ENCODE measurements around the gene RHOG.
A peak's percentile ranks its signal among the peaks of the same experiment; 100 is the strongest.
"Not testable (repeated sequence)": the region's sequence is repeated elsewhere in the genome, so short reads cannot be mapped to it uniquely, and the experiment has no call there.

Gene RHOG

GRCh38 chr11:3820971-3821370 is 19.8 kb downstream of the RHOG start:
- no peak overlapping the region for H3K4me3 ChIP-seq (ENCODE audit: low read length)
- H3K9ac ChIP-seq (ENCODE audit: low read length), result no peak overlapping the region
- H3K27me3 ChIP-seq (ENCODE audit: control insufficient read depth, insufficient read depth, low read length), result no peaks in the 10 kb centered on the region
- H3K36me3 ChIP-seq (ENCODE audit: control insufficient read depth, low read depth, low read length), result no peaks in the 10 kb centered on the region
- peaks cover 9% of the 10 kb centered on the region for H3K4me1 ChIP-seq (ENCODE audit: control insufficient read depth, low read depth, low read length)
- no peak overlapping the region for H3K27ac ChIP-seq (ENCODE audit: low read length)
- no peaks in the 10 kb centered on the region for H3K9me3 ChIP-seq (ENCODE audit: control insufficient read depth, low read depth, low read length)

GRCh38 chr11:3817181-3817800 is 23.5 kb downstream of the RHOG start:
- Histone ChIP-seq H3K27ac (ENCODE audit: low read length) (no peak overlapping the region), H3K27me3 (ENCODE audit: control insufficient read depth, insufficient read depth, low read length) (no peaks in the 10 kb centered on the region)

DNA sequence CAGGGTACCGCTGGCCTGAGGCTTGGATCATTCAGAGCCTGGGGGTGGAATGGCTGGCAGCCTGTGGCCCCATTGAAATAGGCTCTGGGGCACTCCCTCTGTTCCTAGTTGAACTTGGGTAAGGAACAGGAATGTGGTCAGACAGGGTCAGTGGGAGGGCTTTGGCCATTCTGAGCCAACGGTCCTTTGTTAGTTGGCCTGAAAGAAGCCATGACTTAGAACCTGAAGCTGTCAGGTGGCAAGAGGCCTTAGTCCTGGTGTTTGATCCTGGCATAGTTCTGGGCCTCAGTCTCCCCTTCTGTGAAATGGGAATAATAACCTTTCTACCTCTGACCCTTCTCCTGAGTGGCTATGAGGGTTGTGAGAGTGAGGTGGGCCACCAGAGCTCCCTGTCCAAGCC is 24.1 kb downstream of the RHOG start:
- H3K27me3 ChIP-seq (ENCODE audit: control insufficient read depth, insufficient read depth, low read length), result no peaks in the 10 kb centered on the region
- H3K9ac ChIP-seq (ENCODE audit: low read length), result no peak overlapping the region
- H3K36me3 ChIP-seq (ENCODE audit: control insufficient read depth, low read depth, low read length), result no peaks in the 10 kb centered on the region
- no peak overlapping the region for H3K4me3 ChIP-seq (ENCODE audit: low read length)
- no peaks in the 10 kb centered on the region for H3K9me3 ChIP-seq (ENCODE audit: control insufficient read depth, low read depth, low read length)
- no peak overlapping the region for H3K27ac ChIP-seq (ENCODE audit: low read length)
- no peaks in the 10 kb centered on the region for H3K4me1 ChIP-seq (ENCODE audit: control insufficient read depth, low read depth, low read length)

More at GRCh38 chr11:3817181-3817800, 23.5 kb downstream of the RHOG start:
- Histone ChIP-seq H3K9me3 (ENCODE audit: control insufficient read depth, low read depth, low read length) (no peaks in the 10 kb centered on the region), H3K9ac (ENCODE audit: low read length) (no peak overlapping the region), H3K4me3 (ENCODE audit: low read length) (no peak overlapping the region), H3K4me1 (ENCODE audit: control insufficient read depth, low read depth, low read length) (no peaks in the 10 kb centered on the region), H3K36me3 (ENCODE audit: control insufficient read depth, low read depth, low read length) (no peaks in the 10 kb centered on the region)

GRCh38 chr11:3815845-3816244 is 24.9 kb downstream of the RHOG start:
- Histone ChIP-seq H3K36me3 (ENCODE audit: control insufficient read depth, low read depth, low read length) (no peaks in the 10 kb centered on the region), H3K27ac (ENCODE audit: low read length) (no peak overlapping the region), H3K4me1 (ENCODE audit: control insufficient read depth, low read depth, low read length) (no peaks in the 10 kb centered on the region)

DNA sequence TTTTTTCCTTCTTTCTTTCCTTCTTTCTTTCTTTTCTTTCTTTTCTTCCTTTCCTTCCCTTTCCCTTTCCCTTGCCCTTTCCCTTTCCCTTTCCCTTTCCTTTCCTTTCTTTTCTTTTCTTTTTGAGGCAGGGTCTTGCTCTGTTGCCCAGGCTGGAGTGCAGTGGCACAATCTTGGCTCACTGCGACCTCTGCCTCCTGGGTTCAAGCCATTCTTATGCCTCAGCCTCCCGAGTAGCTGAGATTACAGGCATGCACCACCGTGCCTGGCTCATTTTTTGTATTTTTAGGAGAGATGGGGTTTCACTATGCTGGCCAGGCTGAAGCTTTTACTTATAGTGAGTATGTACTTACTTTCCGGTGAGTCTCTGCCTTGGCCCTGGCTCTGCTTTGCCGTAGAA is 25.9 kb downstream of the RHOG start:
- not testable (repeated sequence) for H3K36me3 ChIP-seq (ENCODE audit: control insufficient read depth, low read depth, low read length); H3K4me3 ChIP-seq (ENCODE audit: low read length); H3K27ac ChIP-seq (ENCODE audit: low read length); H3K9me3 ChIP-seq (ENCODE audit: control insufficient read depth, low read depth, low read length); H3K9ac ChIP-seq (ENCODE audit: low read length); H3K4me1 ChIP-seq (ENCODE audit: control insufficient read depth, low read depth, low read length); H3K27me3 ChIP-seq (ENCODE audit: control insufficient read depth, insufficient read depth, low read length)

More at GRCh38 chr11:3815845-3816244, 24.9 kb downstream of the RHOG start:
- H3K4me3 ChIP-seq (ENCODE audit: low read length), result no peak overlapping the region
- H3K9me3 ChIP-seq (ENCODE audit: control insufficient read depth, low read depth, low read length), result no peaks in the 10 kb centered on the region
- no peak overlapping the region for H3K9ac ChIP-seq (ENCODE audit: low read length)
- no peaks in the 10 kb centered on the region for H3K27me3 ChIP-seq (ENCODE audit: control insufficient read depth, insufficient read depth, low read length)

DNA sequence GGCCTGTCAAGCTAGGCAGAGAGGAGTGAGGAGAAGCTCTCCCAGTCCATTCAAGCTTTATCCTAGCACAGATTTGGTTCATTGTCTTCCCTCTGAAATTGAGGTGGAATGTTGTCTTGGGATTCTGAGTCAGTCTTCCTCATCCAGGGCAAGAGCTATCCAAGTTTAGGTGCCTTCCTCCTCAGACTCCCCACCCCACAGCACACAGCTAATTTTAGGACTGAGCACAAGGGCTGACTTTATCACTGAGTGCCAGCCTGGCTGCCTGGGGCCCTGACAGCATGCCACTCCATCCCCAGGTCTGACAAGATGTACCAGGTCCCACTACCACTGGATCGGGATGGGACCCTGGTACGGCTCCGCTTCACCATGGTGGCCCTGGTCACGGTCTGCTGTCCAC is 29.8 kb downstream of the RHOG start:
- H3K4me3 ChIP-seq (ENCODE audit: low read length), result no peak overlapping the region
- H3K36me3 ChIP-seq (ENCODE audit: control insufficient read depth, low read depth, low read length), result no peaks in the 10 kb centered on the region
- peaks cover 8% of the 10 kb centered on the region for H3K4me1 ChIP-seq (ENCODE audit: control insufficient read depth, low read depth, low read length)
- H3K9ac ChIP-seq (ENCODE audit: low read length), result no peak overlapping the region
- no peak overlapping the region for H3K27ac ChIP-seq (ENCODE audit: low read length)
- H3K9me3 ChIP-seq (ENCODE audit: control insufficient read depth, low read depth, low read length), result no peaks in the 10 kb centered on the region
- no peaks in the 10 kb centered on the region for H3K27me3 ChIP-seq (ENCODE audit: control insufficient read depth, insufficient read depth, low read length)

GRCh38 chr11:3810446-3810845 is 30.3 kb downstream of the RHOG start:
- H3K4me1 ChIP-seq (ENCODE audit: control insufficient read depth, low read depth, low read length), result peaks cover 8% of the 10 kb centered on the region
- no peaks in the 10 kb centered on the region for H3K9me3 ChIP-seq (ENCODE audit: control insufficient read depth, low read depth, low read length)
- H3K27ac ChIP-seq (ENCODE audit: low read length), result no peak overlapping the region
- no peak overlapping the region for H3K9ac ChIP-seq (ENCODE audit: low read length)
- H3K4me3 ChIP-seq (ENCODE audit: low read length), result no peak overlapping the region
- H3K36me3 ChIP-seq (ENCODE audit: control insufficient read depth, low read depth, low read length), result no peaks in the 10 kb centered on the region
- H3K27me3 ChIP-seq (ENCODE audit: control insufficient read depth, insufficient read depth, low read length), result no peaks in the 10 kb centered on the region

- Histone ChIP-seq H3K9me3 (ENCODE audit: control insufficient read depth, low read depth, low read length) (no peaks in the 10 kb centered on the region), H3K9ac (ENCODE audit: low read length) (no peak overlapping the region), H3K4me3 (ENCODE audit: low read length) (no peak overlapping the region), H3K27ac (ENCODE audit: low read length) (no peak overlapping the region), H3K27me3 (ENCODE audit: control insufficient read depth, insufficient read depth, low read length) (no peaks in the 10 kb centered on the region), H3K36me3 (ENCODE audit: control insufficient read depth, low read depth, low read length) (no peaks in the 10 kb centered on the region), H3K4me1 (ENCODE audit: control insufficient read depth, low read depth, low read length) (peaks cover 8% of the 10 kb centered on the region)
These were observed 31.2 kb downstream of the RHOG start for GRCh38 chr11:3809624-3809928.

- Histone ChIP-seq H3K9me3 (ENCODE audit: control insufficient read depth, low read depth, low read length) (no peaks in the 10 kb centered on the region), H3K27ac (ENCODE audit: low read length) (no peak overlapping the region), H3K4me1 (ENCODE audit: control insufficient read depth, low read depth, low read length) (peaks cover 8% of the 10 kb centered on the region), H3K27me3 (ENCODE audit: control insufficient read depth, insufficient read depth, low read length) (no peaks in the 10 kb centered on the region), H3K4me3 (ENCODE audit: low read length) (peak overlapping the region; percentile 90), H3K9ac (ENCODE audit: low read length) (peak overlapping the region; percentile 76), H3K36me3 (ENCODE audit: control insufficient read depth, low read depth, low read length) (no peaks in the 10 kb centered on the region)
These were observed 31.7 kb downstream of the RHOG start for GRCh38 chr11:3808861-3809623.

DNA sequence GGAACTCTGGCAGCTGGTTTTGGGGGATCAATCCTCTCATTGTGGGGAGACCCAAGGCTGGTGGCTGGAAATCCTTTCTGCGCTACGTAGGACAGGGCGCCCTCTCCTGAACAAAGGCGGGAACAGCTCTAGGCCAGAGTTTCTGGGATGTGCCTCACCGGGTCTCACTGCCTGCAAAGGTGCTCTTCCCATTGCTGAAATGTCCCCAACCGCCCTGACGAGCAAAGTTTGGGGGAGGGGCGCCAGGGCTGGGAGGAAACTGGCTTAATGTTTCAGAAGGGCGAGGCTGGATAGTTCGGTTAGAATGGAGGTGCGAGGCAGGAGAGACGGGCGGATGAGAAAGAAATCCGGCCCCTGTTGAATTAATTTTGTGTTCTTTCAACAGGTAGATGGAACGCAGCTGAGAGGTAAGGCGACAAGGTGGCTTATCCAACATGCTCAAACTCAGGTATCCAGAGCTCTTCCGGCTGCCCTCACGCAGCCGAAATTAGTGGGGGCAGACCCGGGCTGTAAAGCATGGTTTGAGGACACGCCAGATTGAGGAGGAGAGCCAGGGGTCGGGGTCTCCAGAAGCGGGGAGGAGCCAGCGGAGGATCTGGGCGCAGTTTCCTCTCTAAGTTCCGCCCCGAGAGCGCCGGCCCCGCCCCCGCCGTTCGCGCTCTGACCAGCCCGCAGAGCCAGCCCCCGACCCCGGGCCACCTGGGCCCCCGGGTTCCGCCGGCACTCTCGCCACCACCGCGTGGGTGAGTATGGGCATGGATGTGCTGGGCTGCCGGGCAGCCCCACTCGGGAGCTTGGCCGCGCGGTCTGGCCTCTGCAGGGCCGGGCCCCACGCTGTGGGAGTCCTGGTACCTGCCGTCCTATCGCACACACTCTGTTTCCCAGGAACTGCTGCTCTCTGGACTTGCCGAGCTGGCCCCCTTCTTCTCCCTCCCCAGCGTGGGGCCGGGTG is 32.6 kb downstream of the RHOG start, which contains the start of gene PGAP2:
PGAP2 (plus strand) TSS at position 652 of the 952 bp plus-strand sequence. CDS start 2,700 bp downstream, outside the sequence.
- Histone ChIP-seq H3K27me3 (ENCODE audit: control insufficient read depth, insufficient read depth, low read length) (no peaks in the 10 kb centered on the region), H3K36me3 (ENCODE audit: control insufficient read depth, low read depth, low read length) (no peaks in the 10 kb centered on the region), H3K4me1 (ENCODE audit: control insufficient read depth, low read depth, low read length) (peaks cover 8% of the 10 kb centered on the region), H3K4me3 (ENCODE audit: low read length) (peak within 1 kb of the TSS; percentile 90), H3K9me3 (ENCODE audit: control insufficient read depth, low read depth, low read length) (no peaks in the 10 kb centered on the region), H3K27ac (ENCODE audit: low read length) (peak within 1 kb of the TSS; percentile 67), H3K9ac (ENCODE audit: low read length) (peak within 1 kb of the TSS; percentile 76)

- Histone ChIP-seq H3K27ac (ENCODE audit: low read length) (no peak overlapping the region), H3K9ac (ENCODE audit: low read length) (no peak overlapping the region), H3K4me3 (ENCODE audit: low read length) (no peak overlapping the region), H3K36me3 (ENCODE audit: control insufficient read depth, low read depth, low read length) (no peaks in the 10 kb centered on the region), H3K4me1 (ENCODE audit: control insufficient read depth, low read depth, low read length) (peaks cover 2% of the 10 kb centered on the region), H3K27me3 (ENCODE audit: control insufficient read depth, insufficient read depth, low read length) (no peaks in the 10 kb centered on the region), H3K9me3 (ENCODE audit: control insufficient read depth, low read depth, low read length) (no peaks in the 10 kb centered on the region)
These were observed 36.8 kb downstream of the RHOG start for GRCh38 chr11:3803726-3804495.

Measured in iPS-18a (cell line).